Skeletal muscle cell (primary cell): ENCODE data around the gene HENMT1.
"Not testable (repeated sequence)": the region's sequence is repeated elsewhere in the genome, so short reads cannot be mapped to it uniquely, and the experiment has no call there.

Experiments
- DNase-seq: peaks from one replicate; pipeline ENCODE4 v3.0.0-alpha.2; 2010; ENCODE audit warnings: low read depth
- H3K4me3 ChIP-seq: 2 replicates; pipeline ENCODE4 v1.5.1; 2011; ENCODE audit warnings: low read depth, mild to moderate bottlenecking, control low read depth, low read length, moderate library complexity

The HENMT1 gene

GRCh38 chr1:108679586-108680213 is 18.8 kb upstream of the HENMT1 start:
- no peak for DNase-seq
- H3K4me3 ChIP-seq: no peak overlapping the region

GRCh38 chr1:108678706-108679105 is 17.8 kb upstream of the HENMT1 start:
- H3K4me3 ChIP-seq: no peak overlapping the region
- no peak for DNase-seq

DNA sequence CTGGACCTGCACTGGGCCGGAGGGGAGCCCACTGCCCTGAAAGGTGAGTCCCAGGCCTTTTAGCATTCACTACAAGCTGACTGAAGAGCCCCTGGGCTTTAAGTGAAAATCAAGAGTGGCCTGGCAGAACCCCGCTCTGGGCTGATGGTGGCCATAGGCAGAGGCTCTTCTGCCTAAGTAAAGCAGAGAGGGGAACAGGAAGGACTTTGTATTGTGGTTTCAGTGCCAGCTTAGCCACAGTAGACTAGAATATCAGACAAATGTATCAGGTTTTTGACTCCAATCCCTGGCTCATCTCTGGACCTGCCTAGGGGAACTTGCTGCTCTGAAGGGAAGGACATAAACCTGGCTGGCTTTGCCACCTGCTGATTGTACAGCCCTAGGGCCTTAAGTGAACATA is 10.2 kb upstream of the HENMT1 start:
- no peak for DNase-seq
- no peak overlapping the region for H3K4me3 ChIP-seq

GRCh38 chr1:108670131-108670773 is 9.4 kb upstream of the HENMT1 start:
- no peak for DNase-seq
- H3K4me3 ChIP-seq: no peak overlapping the region

DNA sequence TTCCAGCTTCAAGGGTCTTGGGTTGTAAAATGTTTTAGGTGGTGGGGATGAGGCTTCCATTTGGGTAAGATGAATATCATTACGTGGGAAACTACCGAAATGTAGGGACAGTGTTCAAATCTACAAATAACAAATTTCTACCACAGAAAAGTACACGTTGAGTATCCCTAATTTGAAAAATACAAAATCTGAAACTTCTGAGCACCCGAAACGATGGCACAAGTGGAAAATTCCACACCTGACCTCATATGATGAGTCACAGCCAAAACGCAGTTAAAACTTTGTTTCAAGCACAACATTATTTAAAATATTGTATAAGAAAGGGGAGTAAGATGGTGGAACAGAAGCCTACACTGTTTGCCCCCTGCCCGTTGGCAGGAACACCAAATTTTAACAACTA is 8.8 kb upstream of the HENMT1 start:
- H3K4me3 ChIP-seq: no peak overlapping the region
- no peak for DNase-seq

DNA sequence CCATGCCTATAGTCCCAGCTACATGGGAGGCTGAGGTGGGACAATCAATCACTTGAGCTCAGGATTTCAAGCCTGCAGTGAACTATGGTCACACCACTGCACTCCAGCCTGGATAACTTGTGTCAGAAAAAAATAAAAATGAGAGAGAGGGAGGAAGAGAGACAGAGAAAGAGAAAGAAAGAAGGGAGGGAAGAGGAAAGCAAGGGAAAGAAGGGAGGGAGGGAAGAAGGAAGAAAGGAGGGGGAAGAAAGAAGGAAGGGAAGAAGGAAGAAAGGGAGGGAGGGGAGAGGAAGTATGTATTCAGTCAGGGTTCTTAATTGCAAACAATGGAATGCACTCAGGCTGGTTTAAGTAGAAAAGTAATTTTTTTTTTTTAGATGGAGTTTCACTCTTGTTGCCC is 7.9 kb upstream of the HENMT1 start:
- DNase-seq: no peak
- H3K4me3 ChIP-seq: no peak overlapping the region

- not testable (repeated sequence) for H3K4me3 ChIP-seq, DNase-seq
These were observed 6.5 kb upstream of the HENMT1 start for GRCh38 chr1:108667422-108667821.

DNA sequence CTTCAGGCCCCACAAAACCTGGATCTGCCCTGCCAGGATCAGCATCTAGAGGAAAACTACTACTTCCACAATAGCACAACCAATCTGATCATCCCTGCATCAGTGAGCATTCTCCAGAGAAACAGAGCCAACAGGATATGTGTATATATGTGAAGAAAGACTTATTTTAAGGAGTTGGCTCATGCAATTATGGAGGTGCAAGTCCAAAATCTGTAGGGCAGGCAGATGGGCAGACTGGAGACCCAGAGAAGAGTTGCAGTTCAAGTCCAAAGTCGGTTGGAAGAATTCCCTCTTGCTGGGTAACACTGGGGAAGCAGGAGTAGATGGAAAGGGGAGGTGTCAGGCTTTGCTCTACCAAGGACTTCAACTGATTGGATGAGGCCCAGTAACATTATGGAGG is 4.9 kb upstream of the HENMT1 start:
- H3K4me3 ChIP-seq: no peak overlapping the region
- no peak for DNase-seq

GRCh38 chr1:108665067-108665466 is 4.2 kb upstream of the HENMT1 start:
- H3K4me3 ChIP-seq: no peak overlapping the region
- DNase-seq: no peak

DNA sequence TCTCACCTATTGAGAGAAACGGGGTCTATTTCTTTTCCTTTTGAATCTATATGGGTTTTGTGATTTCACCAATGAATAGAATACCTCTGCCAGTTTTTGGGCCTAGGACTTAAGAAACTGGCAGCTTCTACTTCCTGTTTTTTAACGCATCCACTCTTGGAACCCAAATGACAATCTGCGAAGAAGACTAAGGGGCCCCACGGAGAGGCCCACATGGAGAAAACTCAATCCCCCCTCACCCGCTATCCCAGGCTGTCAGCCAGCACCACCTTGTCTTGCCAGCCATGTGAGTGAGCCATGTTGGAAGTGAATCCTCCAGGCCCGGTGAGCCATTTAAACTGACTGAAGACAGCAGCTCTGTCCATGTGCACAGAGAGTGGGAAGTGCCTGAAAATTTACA is 3.6 kb upstream of the HENMT1 start:
- no peak for DNase-seq
- H3K4me3 ChIP-seq: no peak overlapping the region

DNA sequence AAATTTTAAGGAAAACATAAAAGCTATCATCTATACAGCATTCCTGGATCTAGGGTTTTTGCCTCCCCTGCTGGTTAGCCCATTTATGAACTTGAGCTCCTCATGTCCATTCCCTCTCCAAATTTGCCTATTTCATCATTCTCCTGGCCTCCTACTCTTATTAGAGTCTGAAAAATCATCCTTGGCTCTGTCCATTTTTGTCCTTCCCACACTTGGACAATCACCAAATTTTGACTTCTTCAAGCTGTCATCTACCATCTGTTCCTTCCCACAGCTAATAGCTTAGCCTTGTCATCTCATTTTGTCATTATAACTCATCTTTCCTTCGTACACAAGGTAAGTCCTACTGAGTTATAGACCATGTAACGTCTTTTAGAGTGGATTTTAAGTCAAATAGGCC is 2.2 kb upstream of the HENMT1 start:
- no peak overlapping the region for H3K4me3 ChIP-seq
- no peak for DNase-seq

- no peak for DNase-seq
- H3K4me3 ChIP-seq: no peak overlapping the region
These were observed 3.4 kb downstream of the HENMT1 start for GRCh38 chr1:108657356-108658080.

DNA sequence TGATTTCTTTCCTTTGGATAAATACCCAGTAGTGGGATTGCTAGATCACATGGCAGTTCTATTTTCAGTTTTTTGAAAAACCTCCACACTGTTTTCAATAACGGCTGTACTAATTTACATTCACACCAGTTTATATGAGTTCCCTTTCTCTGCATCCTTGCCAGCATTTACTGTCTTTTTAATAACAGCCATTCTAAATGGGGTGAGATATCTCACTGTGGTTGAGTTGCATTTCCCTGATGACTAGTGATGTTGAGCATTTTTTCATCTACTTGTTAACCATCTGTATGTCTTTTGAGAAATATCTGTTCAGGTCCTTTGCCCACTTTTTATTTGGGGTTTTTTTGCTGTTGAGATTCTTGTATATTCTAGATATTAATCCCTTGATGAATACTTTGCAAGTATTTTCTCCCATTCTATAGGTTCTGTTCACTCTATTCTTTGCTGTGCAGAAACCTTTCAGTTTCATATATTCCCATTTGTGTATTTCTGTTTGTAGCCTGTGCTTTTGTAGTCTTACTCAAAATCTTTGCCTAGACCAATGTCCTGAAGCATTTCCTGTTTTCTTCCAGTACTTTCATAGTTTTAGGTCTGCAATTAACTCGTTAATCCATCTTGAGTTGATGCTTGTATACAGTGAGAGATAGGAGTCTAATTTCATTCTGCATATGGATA is 7.3 kb downstream of the HENMT1 start:
- no peak for DNase-seq
- no peak overlapping the region for H3K4me3 ChIP-seq

GRCh38 chr1:108646648-108647269 is 14.1 kb downstream of the HENMT1 start:
- DNase-seq: peak; percentile 83
- no peak overlapping the region for H3K4me3 ChIP-seq

DNA sequence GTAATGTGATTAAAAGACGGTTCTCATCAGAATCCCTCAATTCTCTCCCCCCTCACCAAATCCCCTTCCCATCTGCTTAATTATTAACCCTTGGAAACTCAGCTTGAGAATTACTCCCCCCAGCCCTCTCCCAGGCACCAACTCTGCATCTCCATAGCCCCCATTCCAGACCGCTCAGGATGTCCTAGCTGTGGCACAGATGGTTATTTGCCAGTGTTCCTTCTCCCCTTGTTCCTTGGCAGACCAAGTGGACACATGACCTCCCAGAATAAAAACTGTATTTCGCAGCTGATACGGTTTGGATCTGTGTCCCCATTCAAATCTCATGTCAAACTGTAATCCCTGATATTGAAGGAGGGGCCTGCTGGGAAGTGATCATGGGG is 14.6 kb downstream of the HENMT1 start:
- no peak overlapping the region for H3K4me3 ChIP-seq
- no peak for DNase-seq

DNA sequence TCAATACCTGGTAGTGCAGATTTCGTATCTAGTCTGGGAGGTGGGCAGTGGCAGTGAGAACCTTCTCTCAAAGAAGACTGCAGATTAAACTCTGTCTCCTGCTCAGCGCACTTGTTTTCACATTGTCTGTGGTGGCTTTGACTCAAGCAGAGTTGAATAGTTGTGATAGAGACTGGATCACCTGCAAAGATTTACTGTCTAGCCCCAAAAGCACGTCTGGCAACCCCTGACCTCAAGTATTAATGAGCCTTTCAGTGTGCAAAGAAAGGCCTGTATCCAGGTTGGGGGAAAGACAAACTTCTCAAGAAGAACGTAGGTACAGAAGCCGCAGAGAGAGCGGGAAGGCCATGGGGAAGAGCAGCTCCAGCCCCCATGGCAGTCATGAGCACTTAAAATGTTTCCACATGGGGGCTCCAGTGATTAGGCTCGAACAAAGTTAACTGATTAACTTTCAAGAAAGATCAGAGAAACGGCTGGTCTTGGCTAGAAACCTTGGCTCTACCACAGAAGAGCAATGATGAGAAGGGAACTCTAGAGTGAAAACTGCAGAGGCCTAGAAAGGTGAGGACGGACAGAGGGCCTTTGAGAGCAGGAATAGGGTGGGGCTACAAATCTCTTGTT is 15.2 kb downstream of the HENMT1 start:
- no peak for DNase-seq
- no peak overlapping the region for H3K4me3 ChIP-seq

- H3K4me3 ChIP-seq: no peak overlapping the region
- no peak for DNase-seq
These were observed 15.9 kb downstream of the HENMT1 start for GRCh38 chr1:108644984-108645383.

DNA sequence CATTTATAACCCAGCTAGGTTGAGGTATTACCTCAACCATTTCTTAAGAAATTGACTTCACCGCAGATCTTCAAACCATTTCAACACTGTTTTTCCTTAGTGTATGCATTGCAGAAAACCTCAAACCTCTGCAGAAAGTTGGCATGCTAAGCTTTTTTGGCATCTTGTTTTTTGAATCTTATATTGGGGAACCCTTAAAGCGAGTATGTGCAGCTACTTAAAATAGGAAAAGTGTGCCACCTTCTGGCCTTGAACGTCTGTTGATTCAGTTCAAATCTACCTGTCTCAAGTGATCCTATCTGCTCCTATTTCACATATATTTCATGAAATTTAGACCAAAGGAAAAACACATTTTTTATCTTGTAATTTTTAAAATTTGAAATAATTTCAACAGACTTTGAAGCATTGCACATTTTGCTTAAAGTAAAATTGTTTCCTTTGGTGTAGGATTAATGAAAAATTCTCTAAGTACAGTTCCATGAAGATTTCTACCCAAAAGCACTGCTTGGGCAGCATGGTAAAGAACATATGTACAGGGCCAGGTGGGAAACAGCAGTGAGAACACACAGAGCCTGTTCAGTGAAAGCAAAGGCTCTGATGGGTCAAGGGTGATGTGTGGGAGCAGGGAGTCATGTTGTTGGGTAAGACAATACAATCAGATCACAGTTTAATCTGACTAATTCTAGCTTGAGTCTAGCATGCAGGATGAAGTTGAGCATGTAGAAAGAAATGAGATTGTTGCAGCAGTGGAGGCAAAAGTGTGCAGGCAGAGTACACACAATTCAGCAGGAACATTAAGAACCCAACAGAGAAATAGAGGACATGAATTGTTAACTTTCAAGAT is 17.2 kb downstream of the HENMT1 start:
- peak; percentile 51 for DNase-seq
- H3K4me3 ChIP-seq: no peak overlapping the region

- not testable (repeated sequence) for H3K4me3 ChIP-seq, DNase-seq
These were observed 20.0 kb downstream of the HENMT1 start for GRCh38 chr1:108640863-108641262.
